Measurements from ENCODE around the gene RTEL1.

The RTEL1 gene

GRCh38 chr20:63643499-63643898 lies 14.6 kb upstream of the RTEL1 start:
- Histone ChIP-seq H3K9me2 (replicated peaks; ENCODE audit: insufficient read depth, low read length) (no peaks in the 10 kb centered on the region), H3K27me3 (replicated peaks; ENCODE audit: insufficient read depth, low read length) (peaks cover 11% of the 10 kb centered on the region), H3F3A (ENCODE audit: insufficient read depth, low read length) (peaks cover 10% of the 10 kb centered on the region; the same call in 1 of the 2 replicates), H3K4me3 (ENCODE audit: low read length) (no peak overlapping the region), H3K9ac (ENCODE audit: low read length) (no peak overlapping the region), H3K4me1 (ENCODE audit: low read length) (peaks cover 5% of the 10 kb centered on the region; the same call in 1 of the 2 replicates), H3K9me3 (replicated peaks; ENCODE audit: insufficient read depth, low read length) (no peaks in the 10 kb centered on the region), H3K79me2 (ENCODE audit: low read length) (no peaks in the 10 kb centered on the region), H4K20me1 (ENCODE audit: insufficient read depth, low read length) (no peaks in the 10 kb centered on the region), H3K27ac (ENCODE audit: low read length) (no peak overlapping the region), H3K4me2 (ENCODE audit: low read depth, low read length) (no peak overlapping the region), H3K36me3 (replicated peaks; ENCODE audit: insufficient read depth, low read length) (no peaks in the 10 kb centered on the region), H2AFZ (ENCODE audit: low read length) (no peak overlapping the region)
- TF ChIP-seq CTCF (IDR thresholded peaks at IDR 0.05; ENCODE audit: low read length) = no peak
- no peak for TF ChIP-seq EZH2 (optimal IDR thresholded peaks at IDR 0.05; ENCODE audit: low read depth, low read length)
- no peak for TF ChIP-seq EZH2phosphoT487 (IDR thresholded peaks at IDR 0.05; ENCODE audit: low read length)
- no peak for DNase-seq

GRCh38 chr20:63643946-63644345 lies 14.2 kb upstream of the RTEL1 start:
- Histone ChIP-seq H3K9me3 (replicated peaks; ENCODE audit: insufficient read depth, low read length) (no peaks in the 10 kb centered on the region), H3K36me3 (replicated peaks; ENCODE audit: insufficient read depth, low read length) (no peaks in the 10 kb centered on the region), H3K9me2 (replicated peaks; ENCODE audit: insufficient read depth, low read length) (no peaks in the 10 kb centered on the region), H3K27ac (ENCODE audit: low read length) (no peak overlapping the region), H3K79me2 (ENCODE audit: low read length) (no peaks in the 10 kb centered on the region), H3K4me2 (ENCODE audit: low read depth, low read length) (no peak overlapping the region), H2AFZ (ENCODE audit: low read length) (no peak overlapping the region), H3K4me1 (ENCODE audit: low read length) (peaks cover 5% of the 10 kb centered on the region; the same call in 1 of the 2 replicates), H3K4me3 (ENCODE audit: low read length) (no peak overlapping the region), H3K9ac (ENCODE audit: low read length) (no peak overlapping the region), H4K20me1 (ENCODE audit: insufficient read depth, low read length) (no peaks in the 10 kb centered on the region), H3K27me3 (replicated peaks; ENCODE audit: insufficient read depth, low read length) (peaks cover 15% of the 10 kb centered on the region), H3F3A (ENCODE audit: insufficient read depth, low read length) (peaks cover 10% of the 10 kb centered on the region; the same call in 1 of the 2 replicates)
- TF ChIP-seq CTCF (IDR thresholded peaks at IDR 0.05; ENCODE audit: low read length) (no peak), EZH2phosphoT487 (IDR thresholded peaks at IDR 0.05; ENCODE audit: low read length) (no peak), EZH2 (optimal IDR thresholded peaks at IDR 0.05; ENCODE audit: low read depth, low read length) (no peak)
- no peak for DNase-seq

GRCh38 chr20:63645218-63645617 lies 12.9 kb upstream of the RTEL1 start:
- no peak for DNase-seq
- Histone ChIP-seq H2AFZ (ENCODE audit: low read length) (no peak overlapping the region), H3K27me3 (replicated peaks; ENCODE audit: insufficient read depth, low read length) (peaks cover 20% of the 10 kb centered on the region), H3K9me2 (replicated peaks; ENCODE audit: insufficient read depth, low read length) (no peaks in the 10 kb centered on the region), H3K4me2 (ENCODE audit: low read depth, low read length) (no peak overlapping the region), H3K4me3 (ENCODE audit: low read length) (no peak overlapping the region), H3K36me3 (replicated peaks; ENCODE audit: insufficient read depth, low read length) (no peaks in the 10 kb centered on the region), H3K4me1 (ENCODE audit: low read length) (peaks cover 5% of the 10 kb centered on the region; the same call in 1 of the 2 replicates), H3K9ac (ENCODE audit: low read length) (no peak overlapping the region), H3K79me2 (ENCODE audit: low read length) (no peaks in the 10 kb centered on the region), H3F3A (ENCODE audit: insufficient read depth, low read length) (peaks cover 10% of the 10 kb centered on the region; the same call in 1 of the 2 replicates), H3K27ac (ENCODE audit: low read length) (no peak overlapping the region), H4K20me1 (ENCODE audit: insufficient read depth, low read length) (no peaks in the 10 kb centered on the region), H3K9me3 (replicated peaks; ENCODE audit: insufficient read depth, low read length) (no peaks in the 10 kb centered on the region)
- TF ChIP-seq EZH2 (optimal IDR thresholded peaks at IDR 0.05; ENCODE audit: low read depth, low read length) = no peak
- no peak for TF ChIP-seq CTCF (IDR thresholded peaks at IDR 0.05; ENCODE audit: low read length)
- no peak for TF ChIP-seq EZH2phosphoT487 (IDR thresholded peaks at IDR 0.05; ENCODE audit: low read length)

Data from MM.1S (cell line).